Small intestine (tissue), 7 donors: Measurements from ENCODE around the gene GNA15. TPM values are rescaled to one million over a fixed set of nuclear protein-coding genes. Genes with fewer than 3 reads are reported as not detected.
"Not testable (repeated sequence)": the region's sequence is repeated elsewhere in the genome, so short reads cannot be mapped to it uniquely, and the experiment has no call there.

Source experiments
- DNase-seq, 2 donors: peaks; one replicate each; pipeline versions ENCODE4 v3.0.0 to v3.0.0-alpha.2; 2013
- FAIRE-seq: peaks from 2 replicates; lab custom pipeline; 2012; peaks lifted over from hg19 to GRCh38; lab: Jason Lieb, UNC
- H3K27ac ChIP-seq, 3 donors: one replicate each; pipeline ENCODE4 v1.5.1; 2013; ENCODE audit warnings: low read length in 2 of 3, mild to moderate bottlenecking in 2 of 3, control low read depth in 1 of 3, inconsistent platforms in 1 of 3, low read depth in 1 of 3, moderate library complexity in 1 of 3
- H3K27me3 ChIP-seq, 3 donors: one replicate each; pipeline ENCODE4 v1.6.1; 2013; ENCODE audit warnings: low read length in 3 of 3, inconsistent platforms in 1 of 3; ENCODE audit not compliant: control insufficient read depth in 3 of 3, insufficient read depth in 3 of 3
- H3K36me3 ChIP-seq, 3 donors: one replicate each; pipeline ENCODE4 v1.6.1; 2013; ENCODE audit warnings: low read length in 3 of 3, inconsistent platforms in 1 of 3, low read depth in 1 of 3, mild to moderate bottlenecking in 1 of 3, moderate library complexity in 1 of 3; ENCODE audit not compliant: control insufficient read depth in 3 of 3, insufficient read depth in 2 of 3
- H3K4me1 ChIP-seq, 3 donors: one replicate each; pipeline ENCODE4 v1.6.1; 2013; ENCODE audit warnings: low read length in 2 of 3, inconsistent platforms in 1 of 3, low read depth in 1 of 3, mild to moderate bottlenecking in 1 of 3, moderate library complexity in 1 of 3; ENCODE audit not compliant: control insufficient read depth in 3 of 3, insufficient read depth in 2 of 3
- H3K4me3 ChIP-seq, 3 donors: one replicate each; pipeline ENCODE4 v1.5.1; 2013; ENCODE audit warnings: low read length in 3 of 3, control low read depth in 1 of 3, inconsistent platforms in 1 of 3, low read depth in 1 of 3, mild to moderate bottlenecking in 1 of 3, moderate library complexity in 1 of 3
- H3K9me3 ChIP-seq, 2 donors: one replicate each; pipeline ENCODE4 v1.6.1; 2013; ENCODE audit warnings: low read depth in 1 of 2, low read length in 1 of 2; ENCODE audit not compliant: control insufficient read depth in 2 of 2, insufficient read depth in 1 of 2
- WGBS, 3 donors: extraction: QIAGEN DNeasy Blood & Tissue Kit; methylation state at CpG; one replicate each; pipeline ENCODE4 v1.1.7; 2013; 5-methylcytosine and 5-hydroxymethylcytosine counted together
- polyA plus RNA-seq, 4 donors: library from polyadenylated mRNA; stranded (reverse) in 3 of 4; unstranded in 1 of 4; fragments of 200-250 nt in 3 of 4; fragments of 120-200 nt in 1 of 4; gene quantifications; one replicate each; pipeline versions ENCODE4 v1.2.1 to v1.2.3, GENCODE V29; 2013
- donor health status: healthy with polysubstance abuse.
- donor health status: control.
- donor health status: control.
- donor health status: Bipolar disorder and iron deficiency.
- donor health status: healthy.

GNA15 gene
- polyA plus RNA-seq, 4 donors: 0.67 to 2.1 (median 1.7) TPM

DNA sequence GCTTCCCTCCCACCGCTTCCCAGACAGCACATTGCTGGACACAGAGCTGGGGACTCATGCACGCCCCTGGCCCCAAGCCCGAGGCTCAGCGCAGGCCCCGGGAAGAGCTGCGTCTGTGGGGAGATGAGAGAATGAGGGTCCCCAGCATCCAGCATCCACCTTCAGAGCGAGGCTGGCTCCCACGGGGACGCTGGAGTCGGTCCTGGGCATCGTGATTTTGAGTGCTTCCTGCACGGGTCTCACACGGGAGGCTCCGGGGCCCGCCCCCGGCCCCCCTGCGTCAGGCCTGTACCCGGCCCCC lies 54.6 kb downstream of the GNA15 start:
- 91 to 95% (median 94%) methylated on average over 13 to 18 of the region's 18 CpGs for WGBS, 3 donors
- H3K27ac ChIP-seq: no peak overlapping the region
- FAIRE-seq: no peak
- DNase-seq: no peak
- peaks cover 4 to 75% (median 6%) of the 10 kb centered on the region in 3 donors for H3K36me3 ChIP-seq
- no peaks in the 10 kb centered on the region for H3K9me3 ChIP-seq
- H3K4me1 ChIP-seq: peaks cover 2 to 33% (median 2%) of the 10 kb centered on the region in 3 donors
- H3K4me3 ChIP-seq: no peak overlapping the region
- no peaks in the 10 kb centered on the region for H3K27me3 ChIP-seq

DNA sequence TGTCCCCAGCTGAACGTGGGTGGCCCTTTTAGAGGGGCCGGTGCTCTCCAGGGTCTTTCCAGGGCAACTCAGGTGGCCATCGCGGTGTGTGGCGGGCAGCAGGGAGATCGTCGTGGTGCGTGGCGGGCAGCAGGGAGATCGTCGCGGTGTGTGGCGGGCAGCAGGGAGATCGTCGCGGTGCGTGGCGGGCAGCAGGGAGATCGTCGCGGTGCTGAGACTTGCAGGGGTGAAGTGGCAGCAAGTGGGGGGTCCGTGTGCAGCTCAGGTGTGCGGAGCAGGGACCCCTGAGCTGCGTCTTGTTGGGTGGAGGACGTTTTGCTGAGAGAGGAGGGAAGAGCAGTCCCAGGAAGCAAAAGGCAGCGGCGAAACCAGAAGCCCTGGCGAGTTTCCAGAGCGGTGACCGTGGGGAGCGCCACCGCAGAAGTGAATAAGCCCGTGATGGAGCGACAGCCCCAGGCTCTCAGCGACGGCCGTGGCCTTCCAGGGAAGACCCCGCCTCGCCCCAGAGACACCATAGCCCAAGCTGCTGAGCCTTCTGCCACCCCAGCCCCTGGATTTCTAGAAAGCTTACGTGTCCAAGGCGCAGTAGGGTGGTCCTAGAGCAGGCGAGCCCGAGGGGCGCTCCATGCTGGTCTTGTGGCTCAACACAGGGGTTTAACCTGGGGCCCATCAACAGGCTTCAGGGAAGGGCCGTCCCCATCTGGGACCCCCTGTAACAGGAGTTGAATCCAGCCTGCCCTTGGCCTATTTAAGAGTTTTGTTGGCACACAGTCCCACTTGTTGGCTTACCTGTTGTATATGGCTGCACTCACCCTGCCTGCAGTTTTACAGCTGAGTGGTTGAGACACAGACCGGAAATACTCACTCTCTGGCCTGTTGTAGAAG lies 55.3 kb downstream of the GNA15 start:
- H3K4me1 ChIP-seq: peaks cover 2 to 33% (median 2%) of the 10 kb centered on the region in 3 donors
- no peaks in the 10 kb centered on the region for H3K27me3 ChIP-seq
- DNase-seq (no peak), FAIRE-seq (no peak)
- H3K36me3 ChIP-seq: peaks cover 4 to 83% (median 6%) of the 10 kb centered on the region in 3 donors
- H3K9me3 ChIP-seq: no peaks in the 10 kb centered on the region
- no peak overlapping the region for H3K4me3 ChIP-seq
- H3K27ac ChIP-seq: no peak overlapping the region
- WGBS, 3 donors: 92 to 94% (median 92%) methylated on average over 44 to 46 of the region's 46 CpGs

GRCh38 chr19:3191806-3192104 lies 55.9 kb downstream of the GNA15 start:
- H3K27me3 ChIP-seq, DNase-seq, H3K4me3 ChIP-seq, H3K9me3 ChIP-seq, H3K27ac ChIP-seq, FAIRE-seq: not testable (repeated sequence)
- Histone ChIP-seq H3K4me1 (peaks cover 2 to 31% (median 2%) of the 10 kb centered on the region in 3 donors), H3K36me3 (peaks cover 4 to 89% (median 6%) of the 10 kb centered on the region in 3 donors)
- WGBS, 3 donors: 86 to 94% (median 92%) methylated on average over 12 of the region's 12 CpGs

DNA sequence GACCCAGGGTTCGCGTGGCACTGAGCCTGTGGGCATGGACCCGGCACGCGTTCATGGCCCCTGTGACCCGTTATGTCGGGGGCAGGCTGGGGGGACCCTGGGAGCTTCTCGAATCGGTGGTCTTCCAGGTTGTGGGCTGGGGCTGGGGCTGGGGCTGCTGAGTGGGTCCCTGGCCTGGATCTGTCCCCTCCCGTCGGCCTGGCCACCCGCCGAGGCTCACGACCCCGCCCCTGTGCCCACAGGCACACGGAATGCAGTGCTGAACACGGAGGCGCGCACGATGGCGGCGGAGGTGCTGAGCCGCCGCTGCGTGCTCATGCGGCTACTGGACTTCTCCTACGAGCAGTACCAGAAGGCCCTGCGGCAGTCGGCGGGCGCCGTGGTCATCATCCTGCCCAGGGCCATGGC lies 56.4 kb downstream of the GNA15 start:
- DNase-seq: no peak
- Histone ChIP-seq H3K9me3 (no peaks in the 10 kb centered on the region), H3K27ac (no peak overlapping the region), H3K27me3 (no peaks in the 10 kb centered on the region), H3K36me3 (peaks cover 4 to 90% (median 6%) of the 10 kb centered on the region in 3 donors), H3K4me3 (no peak overlapping the region), H3K4me1 (peaks cover 0 to 27% (median 2%) of the 10 kb centered on the region in 3 donors)
- 93 to 96% (median 94%) methylated on average over 28 to 32 of the region's 32 CpGs for WGBS, 3 donors
- no peak for FAIRE-seq

- FAIRE-seq (no peak), DNase-seq (no peak)
- no peaks in the 10 kb centered on the region for H3K9me3 ChIP-seq
- no peak overlapping the region for H3K4me3 ChIP-seq
- WGBS, 3 donors: 88 to 93% (median 90%) methylated on average over 13 to 14 of the region's 14 CpGs
- H3K27me3 ChIP-seq: no peaks in the 10 kb centered on the region
- peaks cover 0 to 22% (median 0%) of the 10 kb centered on the region in 3 donors for H3K4me1 ChIP-seq
- H3K27ac ChIP-seq: no peak overlapping the region
- H3K36me3 ChIP-seq: peaks cover 4 to 88% (median 6%) of the 10 kb centered on the region in 3 donors
Measured at GRCh38 chr19:3192684-3193083, 56.9 kb downstream of the GNA15 start.

DNA sequence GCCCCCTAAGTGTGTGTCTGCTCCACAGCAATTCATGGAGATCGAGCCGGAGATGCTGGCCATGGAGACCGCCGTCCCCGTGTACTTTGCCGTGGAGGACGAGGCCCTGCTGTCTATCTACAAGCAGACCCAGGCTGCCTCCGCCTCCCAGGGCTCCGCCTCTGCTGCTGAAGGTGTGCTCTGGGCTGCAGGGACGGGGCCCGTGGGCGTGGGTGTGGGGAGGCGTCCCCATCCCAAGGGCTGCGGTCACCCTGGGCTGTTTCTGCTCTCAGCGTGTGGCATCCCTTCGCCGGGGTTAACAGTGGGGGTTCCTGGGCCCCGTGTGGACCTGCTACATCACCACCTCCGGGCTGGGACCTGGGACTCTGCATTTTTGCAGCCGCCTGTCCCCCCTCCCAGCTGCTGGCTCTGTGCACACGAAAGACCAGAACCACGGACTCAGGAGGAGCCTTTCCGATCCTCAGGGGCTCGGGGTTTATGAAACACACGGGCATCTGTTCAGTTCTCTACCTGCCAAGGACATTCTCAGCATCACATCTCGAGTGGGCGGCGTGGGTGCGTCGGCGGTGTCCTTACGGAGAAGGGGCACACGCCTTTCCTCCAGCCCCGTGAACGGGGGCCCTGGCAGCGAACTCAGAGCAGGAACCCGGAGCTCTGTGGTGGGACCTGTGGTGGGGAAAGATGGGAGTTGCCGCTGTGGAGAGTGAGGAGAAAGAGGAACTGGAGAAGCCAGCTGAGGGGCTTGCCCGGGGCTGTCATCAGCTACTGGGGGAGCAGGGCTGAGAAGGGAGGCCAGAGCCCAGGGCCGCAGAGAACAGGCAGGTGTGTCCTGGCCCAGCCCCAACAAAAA lies 57.6 kb downstream of the GNA15 start:
- Histone ChIP-seq H3K4me1 (peaks cover 0 to 14% (median 0%) of the 10 kb centered on the region in 3 donors), H3K4me3 (no peak overlapping the region), H3K27me3 (no peaks in the 10 kb centered on the region), H3K9me3 (no peaks in the 10 kb centered on the region), H3K27ac (no peak overlapping the region), H3K36me3 (peaks cover 4 to 86% (median 7%) of the 10 kb centered on the region in 3 donors)
- WGBS, 3 donors: 87 to 92% (median 88%) methylated on average over 36 to 40 of the region's 40 CpGs
- FAIRE-seq (no peak), DNase-seq (no peak)

DNA sequence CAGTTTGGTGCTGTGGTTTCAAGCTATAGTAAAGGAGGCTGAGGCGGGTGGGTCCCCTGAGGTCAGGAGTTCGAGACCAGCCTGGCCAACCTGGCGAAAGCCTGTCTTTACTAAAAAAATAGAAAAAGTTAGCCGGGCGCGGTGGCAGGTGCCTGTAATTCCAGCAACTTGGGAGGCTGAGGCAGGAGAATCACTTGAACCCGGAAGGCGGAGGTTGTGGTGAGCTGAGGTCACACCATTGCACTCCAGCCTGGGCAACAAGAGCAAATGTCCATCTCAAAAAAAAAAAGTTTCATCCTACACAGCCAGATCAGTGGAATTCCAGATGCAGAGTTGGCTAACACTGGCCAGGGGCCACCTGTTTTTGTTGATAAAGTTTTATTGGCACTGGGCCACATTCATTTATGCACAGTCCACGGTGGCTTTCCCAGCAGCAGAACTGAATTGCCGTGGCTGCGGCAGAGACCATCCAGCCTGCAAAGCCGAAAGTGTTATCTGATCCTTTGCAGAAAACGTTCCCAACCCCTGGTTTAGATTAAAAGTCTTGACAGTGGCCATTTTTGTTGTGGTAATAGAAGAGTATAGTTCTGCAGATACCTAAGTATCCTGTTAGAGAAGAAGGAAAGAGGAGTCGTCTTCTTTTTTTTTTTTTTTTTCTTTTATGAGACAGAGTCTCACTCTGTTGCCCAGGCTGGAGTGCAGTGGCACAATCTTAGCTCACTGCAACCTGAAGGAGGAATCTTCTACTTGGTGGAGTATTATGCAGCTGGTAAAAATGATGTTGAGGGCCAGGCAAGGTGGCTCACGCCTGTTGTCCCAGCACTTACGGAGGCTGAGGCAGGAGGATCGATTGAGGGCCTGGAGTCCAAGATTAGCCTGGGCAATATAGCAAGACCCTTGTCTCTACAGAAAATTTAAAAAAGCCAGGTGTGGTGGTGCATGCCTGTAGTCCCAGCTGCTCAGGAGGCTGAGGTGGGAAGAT lies 58.6 kb downstream of the GNA15 start:
- 89 to 91% (median 91%) methylated on average over 17 of the region's 17 CpGs for WGBS, 3 donors
- H3K27ac ChIP-seq: no peak overlapping the region
- H3K36me3 ChIP-seq: peaks cover 7 to 86% (median 10%) of the 10 kb centered on the region in 3 donors
- peaks cover 0 to 6% (median 0%) of the 10 kb centered on the region in 3 donors for H3K4me1 ChIP-seq
- no peak for DNase-seq
- no peak for FAIRE-seq
- no peak overlapping the region for H3K4me3 ChIP-seq
- no peaks in the 10 kb centered on the region for H3K27me3 ChIP-seq
- H3K9me3 ChIP-seq: no peaks in the 10 kb centered on the region
